Activated CD4-positive, alpha-beta T cell treated with anti-CD3 and anti-CD28 coated beads for 4 hours (primary cell): Measurements from ENCODE around the gene PGAP3.
A peak's percentile ranks its signal among the peaks of the same experiment; 100 is the strongest.

Experiments
- DNase-seq, 2 donors: peaks; one replicate each; pipeline ENCODE4 v3.0.0-alpha.2; 2020

The PGAP3 gene

DNA sequence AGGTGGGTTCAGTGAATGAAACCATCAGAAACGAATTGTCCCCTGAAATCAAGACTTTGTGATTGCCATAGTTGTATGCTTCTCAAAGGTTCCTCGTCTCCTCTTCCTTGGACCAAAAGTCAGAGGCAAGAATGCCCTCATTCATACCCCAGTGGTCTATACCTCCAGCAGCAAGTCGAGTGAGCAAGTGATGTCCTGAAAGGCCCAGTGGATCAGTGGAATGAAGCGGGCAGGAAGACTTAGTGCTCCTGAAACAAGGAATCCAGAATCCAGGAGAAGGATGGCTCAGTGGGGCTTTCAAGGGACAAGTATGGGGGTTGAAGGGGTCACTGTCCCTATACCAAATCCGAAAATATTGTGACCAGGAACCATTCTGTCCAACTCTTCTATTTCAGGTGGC is 6.7 kb upstream of the PGAP3 start:
- DNase-seq: no peak

GRCh38 chr17:39688945-39689344 is 1.1 kb upstream of the PGAP3 start:
- no peak for DNase-seq

DNA sequence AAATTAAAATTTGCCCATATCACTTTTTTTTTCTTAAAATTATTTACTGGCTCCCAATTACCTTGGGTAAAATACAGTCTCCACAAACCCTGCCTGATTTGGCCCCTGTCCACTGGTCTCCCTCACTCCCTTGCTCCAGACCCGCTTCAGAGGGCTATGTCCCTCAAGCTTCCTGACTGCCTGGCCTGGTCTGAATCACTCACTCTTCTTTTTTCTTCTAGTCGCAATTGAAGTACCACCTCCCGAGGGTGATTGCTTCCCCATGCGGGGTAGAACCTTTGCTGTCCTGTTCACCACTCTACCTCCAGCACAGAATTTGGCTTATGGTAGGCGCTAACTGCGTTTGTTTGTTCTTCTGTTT is 598 bp upstream of the PGAP3 start:
- no peak for DNase-seq

DNA sequence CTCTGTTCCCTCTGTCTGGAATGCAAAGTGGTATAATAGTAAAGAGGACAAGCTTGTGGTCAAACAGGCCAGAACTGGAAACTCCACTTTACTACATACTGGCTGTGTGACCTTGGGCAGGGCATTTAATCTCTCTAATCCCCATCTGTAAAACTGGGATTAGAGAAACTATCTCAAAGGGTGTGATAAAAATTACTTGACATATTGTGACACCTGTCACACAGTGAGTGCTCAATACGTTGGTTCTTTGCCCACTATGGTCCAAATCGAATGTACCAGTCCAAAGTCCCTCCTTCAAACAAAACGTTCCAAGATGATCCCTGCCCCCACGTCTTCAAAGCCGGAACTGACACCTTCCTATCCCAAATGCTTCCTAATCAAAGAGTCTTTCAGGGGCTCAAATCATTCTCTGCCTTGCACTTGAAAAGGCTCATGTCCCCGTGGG is 734 bp downstream of the PGAP3 start:
- DNase-seq: no peak

- no peak for DNase-seq
These were observed 3.3 kb downstream of the PGAP3 start for GRCh38 chr17:39684369-39685192.

- no peak for DNase-seq
These were observed 4.4 kb downstream of the PGAP3 start for GRCh38 chr17:39683295-39683939.

DNA sequence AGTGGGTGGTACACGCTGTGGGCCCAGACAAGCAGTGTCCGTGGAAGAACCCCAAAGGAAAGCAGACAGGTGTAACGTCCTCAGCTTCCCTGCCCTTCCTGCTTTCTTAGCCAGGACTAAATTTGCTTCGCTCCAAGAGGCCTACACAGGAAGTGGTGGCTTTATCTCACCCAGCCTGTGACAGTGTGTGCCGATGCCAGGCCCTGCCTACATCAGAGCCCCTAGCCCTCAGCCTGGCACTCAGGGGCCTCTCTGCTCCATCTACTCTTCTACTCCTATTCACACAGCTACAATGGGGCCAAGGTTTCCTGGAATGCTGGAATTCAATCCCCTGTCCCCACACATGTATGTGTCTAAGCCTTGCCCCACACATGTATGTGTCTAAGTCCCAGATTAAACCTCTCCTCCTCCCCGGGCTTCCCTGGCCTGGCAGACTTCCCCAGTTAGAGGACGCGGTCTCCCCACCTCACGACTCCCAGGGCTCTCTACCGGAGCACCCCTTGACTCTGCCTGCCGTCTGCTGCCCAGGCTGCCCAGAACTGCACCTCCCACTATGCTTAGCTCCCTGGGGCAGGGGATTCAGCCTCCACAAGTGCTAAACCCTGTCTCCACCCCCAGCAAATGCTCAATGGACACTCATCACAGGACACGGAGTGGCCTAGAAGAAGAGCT is 8.2 kb downstream of the PGAP3 start:
- DNase-seq: peak in 1 of 2 donors; percentile 38

GRCh38 chr17:39678340-39679116 is 9.3 kb downstream of the PGAP3 start:
- DNase-seq: no peak

DNA sequence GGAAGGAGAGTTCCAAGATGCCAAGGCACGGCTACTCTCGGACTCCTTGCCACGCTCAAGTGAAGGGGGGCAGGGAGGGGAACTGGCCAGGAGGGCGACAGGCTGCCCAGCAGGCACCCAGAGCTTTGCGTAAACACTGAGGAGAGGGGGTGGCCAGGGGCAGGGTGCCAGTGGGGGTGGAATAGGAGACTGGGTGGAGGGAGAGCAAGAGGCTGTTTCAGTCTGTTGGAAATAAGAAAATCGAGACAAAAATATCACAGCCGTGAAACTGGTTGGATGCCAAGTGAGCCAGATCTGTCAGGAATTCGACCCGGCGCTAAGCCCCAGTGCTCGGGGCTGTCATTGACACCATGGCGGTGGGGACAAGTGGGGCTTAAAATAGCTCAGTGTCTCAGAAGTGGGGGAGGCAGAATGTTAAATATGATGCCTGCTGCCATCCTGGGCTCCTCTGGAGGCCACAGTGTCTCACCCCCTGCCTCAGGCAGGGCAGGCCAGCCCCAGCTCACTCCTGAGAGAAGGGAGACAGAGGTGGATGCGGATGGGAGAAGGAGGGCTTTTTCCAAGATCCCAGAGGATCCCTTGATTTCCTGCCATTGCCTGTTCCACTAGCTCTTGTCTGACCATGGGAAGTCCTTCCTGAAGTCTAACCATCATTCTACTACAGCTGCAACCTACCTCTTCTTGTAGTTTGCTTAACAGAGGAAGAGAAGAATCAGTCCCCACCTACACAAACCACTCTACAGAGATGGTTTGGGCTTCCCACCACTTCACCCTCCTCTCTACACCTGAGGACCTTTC is 10.1 kb downstream of the PGAP3 start:
- no peak for DNase-seq

GRCh38 chr17:39677072-39677471 is 10.8 kb downstream of the PGAP3 start:
- no peak for DNase-seq

DNA sequence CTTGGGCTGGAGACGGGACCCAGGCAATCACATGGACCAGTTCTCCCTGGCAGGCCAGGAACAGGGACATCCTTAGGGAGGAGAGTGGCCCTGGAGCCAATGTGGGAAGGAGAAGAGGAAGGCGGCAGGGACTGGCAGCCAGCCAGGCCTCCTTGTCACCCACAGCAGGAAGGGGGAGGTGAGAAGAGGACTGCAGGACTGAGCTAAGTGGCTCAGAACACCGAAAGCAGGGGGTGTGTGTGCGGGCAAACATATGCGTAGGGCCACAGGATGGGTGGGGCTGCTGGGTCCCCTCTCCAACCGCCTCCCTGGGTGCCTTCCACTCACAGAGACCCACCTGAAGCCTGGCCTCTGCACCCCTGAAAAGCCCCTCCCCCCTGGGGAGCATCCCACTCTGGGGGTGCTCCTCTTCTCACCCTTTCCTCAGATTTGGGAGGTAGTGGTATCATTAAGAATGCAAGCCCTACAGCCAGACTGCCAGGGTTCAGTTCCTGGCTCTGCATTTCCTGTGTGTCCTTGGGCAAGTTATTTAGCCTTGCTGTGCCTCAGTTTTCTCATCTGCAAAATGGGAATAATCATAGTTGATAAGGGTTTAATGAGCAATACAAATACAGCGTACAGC is 11.5 kb downstream of the PGAP3 start:
- peak in 1 of 2 donors; percentile 31 for DNase-seq

DNA sequence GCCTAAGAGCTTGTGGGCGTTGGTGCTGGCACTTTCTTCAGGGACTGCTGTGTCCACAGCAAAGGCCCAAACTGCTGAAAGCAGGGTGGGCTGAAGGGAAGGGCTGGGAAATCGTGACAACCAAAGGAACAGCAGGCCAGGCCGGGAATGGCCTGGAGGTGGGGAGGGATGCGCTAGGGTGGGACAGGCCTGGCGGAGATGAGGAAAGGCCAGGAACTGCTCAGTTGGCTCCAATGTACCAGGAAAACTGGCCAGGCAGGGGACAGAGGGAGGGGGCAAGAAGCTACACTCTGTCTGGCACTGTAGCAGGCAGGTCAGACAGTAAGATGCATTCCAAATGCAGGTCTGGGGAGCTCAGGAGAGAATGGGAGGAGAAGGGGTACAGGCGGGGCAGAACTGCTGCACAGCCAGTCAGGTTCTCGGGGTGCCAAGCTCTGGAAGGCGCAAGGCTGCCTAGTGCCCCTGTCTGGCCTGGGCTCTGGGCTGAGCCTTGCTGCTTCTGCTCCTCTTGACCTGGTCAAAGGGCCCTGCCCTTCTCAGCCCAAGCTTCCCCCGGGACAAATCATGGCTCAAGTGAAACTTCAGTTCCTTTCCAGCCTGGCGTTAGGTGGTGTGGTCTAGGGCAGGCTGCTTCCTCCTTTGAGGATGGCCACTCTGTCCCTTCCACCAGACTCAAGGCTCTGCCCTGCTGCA is 12.3 kb downstream of the PGAP3 start:
- DNase-seq: no peak

DNA sequence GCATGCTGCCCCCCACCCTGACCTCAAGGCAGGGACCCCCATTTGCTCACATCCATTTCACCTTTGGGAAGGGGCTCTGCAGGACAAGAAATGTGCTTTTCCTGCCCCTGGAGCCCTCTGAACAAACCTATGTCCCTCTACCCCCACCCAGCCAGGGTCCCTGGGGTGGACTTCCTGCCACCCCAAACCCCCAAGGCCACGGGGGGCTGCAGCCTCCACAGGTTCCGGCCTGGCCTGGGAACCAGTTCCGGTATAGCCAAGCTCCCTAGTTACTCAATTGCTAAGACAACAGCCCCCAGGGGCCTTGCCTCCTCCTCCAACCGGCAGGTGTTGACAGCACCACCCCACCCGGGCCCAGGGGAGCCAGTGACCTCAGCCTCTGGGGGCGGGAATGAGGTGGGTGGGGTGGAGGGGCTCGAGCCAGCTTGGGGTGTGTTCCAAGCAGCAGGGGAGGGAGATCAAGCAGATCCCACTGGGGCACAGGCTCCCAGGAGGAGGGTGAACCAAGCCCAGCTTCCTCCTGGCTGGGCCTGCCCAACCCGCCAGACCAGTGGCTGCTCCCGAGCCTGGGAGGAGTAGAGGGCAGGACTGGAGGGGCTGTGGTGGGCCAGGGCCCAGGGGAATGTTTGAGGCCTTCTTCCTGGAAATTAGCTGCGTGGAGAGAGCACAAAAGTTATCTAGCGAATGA is 13.0 kb downstream of the PGAP3 start:
- DNase-seq: no peak

- no peak for DNase-seq
These were observed 13.7 kb downstream of the PGAP3 start for GRCh38 chr17:39674179-39674578.

- no peak for DNase-seq
These were observed 14.3 kb downstream of the PGAP3 start for GRCh38 chr17:39673335-39674081.

GRCh38 chr17:39672522-39673334 is 15.1 kb downstream of the PGAP3 start:
- no peak for DNase-seq

DNA sequence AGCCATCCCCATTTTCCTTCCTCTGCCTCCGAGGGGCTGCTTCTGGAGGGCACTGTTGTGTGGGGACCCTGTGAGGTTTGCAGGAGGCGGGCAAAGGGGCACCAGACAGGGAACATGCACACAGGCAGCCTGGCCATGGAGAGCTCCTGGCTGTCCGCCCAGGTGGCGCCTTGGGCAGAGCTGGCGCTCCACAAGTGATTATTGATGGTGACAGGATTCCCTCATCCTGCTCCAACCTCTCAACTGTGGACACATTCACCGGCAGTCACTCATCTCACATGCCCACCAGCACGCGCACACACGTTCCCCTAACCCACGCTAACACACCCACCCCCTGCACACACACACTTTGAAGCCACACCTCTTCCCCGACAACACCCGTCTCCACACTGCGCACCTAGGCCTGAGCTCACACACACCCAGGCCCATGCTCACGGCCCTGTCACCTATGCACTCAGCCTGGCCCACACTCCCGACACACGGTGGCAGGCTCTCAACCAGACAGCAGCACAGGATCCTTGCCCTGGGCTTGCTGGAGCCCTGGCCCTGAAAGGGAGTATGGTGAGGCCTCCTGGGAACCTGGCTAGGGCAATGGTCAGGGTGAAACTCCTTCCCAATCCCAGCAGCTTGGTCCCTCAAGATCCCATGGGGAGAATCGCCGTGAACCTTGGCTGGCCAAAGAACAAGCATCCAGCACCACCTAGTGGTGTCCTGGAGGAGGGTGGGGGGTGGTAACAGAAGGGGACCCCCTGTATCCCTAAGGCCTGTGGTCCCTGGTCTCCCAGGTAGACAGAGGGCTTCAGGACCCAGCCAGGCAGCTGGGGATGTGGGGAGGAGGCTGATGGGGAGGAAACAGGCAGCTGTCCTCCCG is 16.0 kb downstream of the PGAP3 start:
- no peak for DNase-seq

DNA sequence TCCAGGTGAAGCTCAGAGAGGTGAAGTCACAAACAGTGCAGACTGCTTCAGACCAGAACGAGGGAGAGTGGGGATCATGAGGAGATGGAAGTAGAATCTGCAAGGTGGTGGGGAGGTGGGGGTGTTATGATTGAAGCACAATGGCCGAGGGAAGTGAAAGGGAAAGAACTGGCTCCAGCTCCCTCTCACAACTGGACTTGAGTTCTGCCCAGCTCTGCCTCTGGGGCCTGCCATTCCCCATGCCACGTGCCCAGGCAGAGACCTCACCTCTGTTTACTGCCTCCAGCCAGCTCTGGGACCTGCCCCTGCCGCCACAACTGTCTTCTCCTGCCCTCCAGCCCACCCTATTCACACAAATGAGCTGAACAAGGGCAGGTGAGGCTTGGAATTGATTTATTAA is 17.1 kb downstream of the PGAP3 start:
- DNase-seq: no peak
